Measurements from ENCODE around the gene C6orf89. TPM values are rescaled to one million over a fixed set of nuclear protein-coding genes. Genes with fewer than 3 reads are reported as not detected.

C6orf89 gene
- total RNA-seq, 1 experiment from 2014 or later: 11.8 TPM

GRCh38 chr6:36976509-36976908 lies 90.8 kb downstream of the C6orf89 start:
- WGBS (ENCODE audit: extremely low coverage, insufficient read length, low lambda C conversion rate): no CpG with 5 or more reads among the region's 7 CpGs
- H4K8ac ChIP-seq (replicated peaks; ENCODE audit: insufficient read length, low read depth, low read length): no peak overlapping the region

More at GRCh38 chr6:36976509-36976908, 90.8 kb downstream of the C6orf89 start:
- peaks cover 12% of the 10 kb centered on the region; the same call in 1 of the 2 replicates for H3K79me2 ChIP-seq (ENCODE audit: insufficient read depth, low read length)
- H4K91ac ChIP-seq (ENCODE audit: insufficient read length, low read depth, low read length): no peak overlapping the region
- H3K23me2 ChIP-seq (ENCODE audit: insufficient read length, low read depth, low read length, poor library complexity, severe bottlenecking): no peaks in the 10 kb centered on the region
- H3K9ac ChIP-seq (ENCODE audit: extremely low read depth, insufficient read length, low read length): no peak overlapping the region
- H3K56ac ChIP-seq (ENCODE audit: insufficient read length, low read depth, low read length): no peak overlapping the region
- H3K27me3 ChIP-seq (ENCODE audit: insufficient read depth, low read length): no peaks in the 10 kb centered on the region
- no peak overlapping the region for H2BK20ac ChIP-seq (ENCODE audit: low read depth, low read length, poor library complexity, severe bottlenecking)
- no peaks in the 10 kb centered on the region for H4K20me1 ChIP-seq (ENCODE audit: control insufficient read depth, insufficient read depth, insufficient read length)
- H2BK15ac ChIP-seq (ENCODE audit: low read depth, low read length): no peak overlapping the region
- no peak overlapping the region for H3K4me2 ChIP-seq (ENCODE audit: insufficient read depth, insufficient read length, low read length)
- Mint-ChIP-seq H3K27me3 (ENCODE audit: low read depth) (no peaks in the 10 kb centered on the region), H3K36me3 (ENCODE audit: insufficient read depth in 1 of 3, low read depth in 3 of 3) (peaks cover 52 to 81% (median 73%) of the 10 kb centered on the region in 3 experiments; a peak in 6 of 7 replicates), H3K4me3 (no peak overlapping the region), H3K27ac (no peak overlapping the region), H3K9me3 (no peaks in the 10 kb centered on the region), H3K4me1 (peaks cover 18 to 21% of the 10 kb centered on the region in 2 experiments)
- no peak overlapping the region for H2BK5ac ChIP-seq (ENCODE audit: insufficient read length, low read length)
- no peak overlapping the region for H3K14ac ChIP-seq (ENCODE audit: insufficient read depth, low read length)
- TF ChIP-seq CTCF (conservative IDR thresholded peaks at IDR 0.05): no peak
- no peak overlapping the region for H2BK12ac ChIP-seq (ENCODE audit: insufficient read length, low read depth, low read length)
- no peak overlapping the region for H3T11ph ChIP-seq (ENCODE audit: low read length)
- H3K4ac ChIP-seq (ENCODE audit: low read depth, low read length): no peak overlapping the region
- H3K4me1 ChIP-seq (ENCODE audit: insufficient read depth, low read length): peaks cover 3% of the 10 kb centered on the region; the same call in 1 of the 2 replicates
- H2BK120ac ChIP-seq (ENCODE audit: low read depth, low read length, poor library complexity, severe bottlenecking): no peak overlapping the region
- no peak overlapping the region for H2AFZ ChIP-seq (ENCODE audit: low read length)
- H3K27ac ChIP-seq (ENCODE audit: insufficient read length, low read depth, low read length): no peak overlapping the region
- H3K23ac ChIP-seq (ENCODE audit: insufficient read length, low read depth, low read length): no peak overlapping the region
- no peaks in the 10 kb centered on the region for H3K9me3 ChIP-seq (ENCODE audit: control insufficient read depth, low read depth, low read length)
- H3K18ac ChIP-seq (ENCODE audit: insufficient read length, low read depth, low read length): no peak overlapping the region
- H4K5ac ChIP-seq (ENCODE audit: insufficient read length, low read depth, low read length): no peak overlapping the region
- peaks cover 3% of the 10 kb centered on the region for H3K79me1 ChIP-seq (ENCODE audit: insufficient read depth, low read depth, low read length, poor library complexity, severe bottlenecking)
- no peak overlapping the region for H2AK5ac ChIP-seq (ENCODE audit: insufficient read length, low read length)
- no peak for DNase-seq

Data from H9 (cell line).